Measurements from ENCODE around the gene HSD17B14.

DNA sequence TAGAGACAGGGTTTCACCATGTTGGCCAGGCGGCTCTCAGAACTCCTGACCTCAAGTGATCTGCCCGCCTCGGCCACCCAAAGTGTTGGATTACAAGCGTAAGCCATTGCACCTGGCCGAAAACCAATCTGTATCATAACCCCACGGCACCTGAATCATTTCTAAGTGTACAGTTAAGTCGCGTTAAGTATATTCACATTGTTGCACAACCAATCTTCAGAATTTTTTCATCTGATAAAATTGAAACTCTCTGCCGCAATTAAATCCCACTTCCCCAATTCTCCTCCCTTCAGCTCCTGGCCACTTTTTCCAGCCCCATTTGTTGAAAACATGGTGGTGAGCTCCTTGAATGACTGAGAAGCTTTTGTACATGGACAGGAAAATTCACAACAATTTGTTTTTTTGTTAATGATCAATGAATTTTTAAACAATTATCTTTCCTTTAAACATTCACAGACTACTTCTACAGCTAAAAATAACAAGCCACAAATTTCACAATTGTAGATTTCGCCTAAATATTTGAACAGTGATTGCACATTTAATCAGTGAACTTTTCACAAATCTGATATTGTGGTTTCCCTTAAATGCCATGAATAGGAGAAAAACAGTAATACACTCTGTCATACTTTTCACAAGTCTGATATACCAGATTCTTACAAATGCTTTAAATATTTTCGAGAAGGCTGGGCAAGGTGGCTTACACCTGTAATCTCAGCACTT lies 67.1 kb downstream of the HSD17B14 start:
- no peak for TF ChIP-seq POLR2A (IDR thresholded peaks at IDR 0.05)
- TF ChIP-seq, protein P1, sequence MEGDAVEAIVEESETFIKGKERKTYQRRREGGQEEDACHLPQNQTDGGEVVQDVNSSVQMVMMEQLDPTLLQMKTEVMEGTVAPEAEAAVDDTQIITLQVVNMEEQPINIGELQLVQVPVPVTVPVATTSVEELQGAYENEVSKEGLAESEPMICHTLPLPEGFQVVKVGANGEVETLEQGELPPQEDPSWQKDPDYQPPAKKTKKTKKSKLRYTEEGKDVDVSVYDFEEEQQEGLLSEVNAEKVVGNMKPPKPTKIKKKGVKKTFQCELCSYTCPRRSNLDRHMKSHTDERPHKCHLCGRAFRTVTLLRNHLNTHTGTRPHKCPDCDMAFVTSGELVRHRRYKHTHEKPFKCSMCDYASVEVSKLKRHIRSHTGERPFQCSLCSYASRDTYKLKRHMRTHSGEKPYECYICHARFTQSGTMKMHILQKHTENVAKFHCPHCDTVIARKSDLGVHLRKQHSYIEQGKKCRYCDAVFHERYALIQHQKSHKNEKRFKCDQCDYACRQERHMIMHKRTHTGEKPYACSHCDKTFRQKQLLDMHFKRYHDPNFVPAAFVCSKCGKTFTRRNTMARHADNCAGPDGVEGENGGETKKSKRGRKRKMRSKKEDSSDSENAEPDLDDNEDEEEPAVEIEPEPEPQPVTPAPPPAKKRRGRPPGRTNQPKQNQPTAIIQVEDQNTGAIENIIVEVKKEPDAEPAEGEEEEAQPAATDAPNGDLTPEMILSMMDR (IDR thresholded peaks at IDR 0.05): no peak
